ENCODE measurements around the gene TNS4.

GRCh38 chr17:40498281-40499084 is 2.9 kb downstream of the TNS4 start:
- TF ChIP-seq, protein P1, sequence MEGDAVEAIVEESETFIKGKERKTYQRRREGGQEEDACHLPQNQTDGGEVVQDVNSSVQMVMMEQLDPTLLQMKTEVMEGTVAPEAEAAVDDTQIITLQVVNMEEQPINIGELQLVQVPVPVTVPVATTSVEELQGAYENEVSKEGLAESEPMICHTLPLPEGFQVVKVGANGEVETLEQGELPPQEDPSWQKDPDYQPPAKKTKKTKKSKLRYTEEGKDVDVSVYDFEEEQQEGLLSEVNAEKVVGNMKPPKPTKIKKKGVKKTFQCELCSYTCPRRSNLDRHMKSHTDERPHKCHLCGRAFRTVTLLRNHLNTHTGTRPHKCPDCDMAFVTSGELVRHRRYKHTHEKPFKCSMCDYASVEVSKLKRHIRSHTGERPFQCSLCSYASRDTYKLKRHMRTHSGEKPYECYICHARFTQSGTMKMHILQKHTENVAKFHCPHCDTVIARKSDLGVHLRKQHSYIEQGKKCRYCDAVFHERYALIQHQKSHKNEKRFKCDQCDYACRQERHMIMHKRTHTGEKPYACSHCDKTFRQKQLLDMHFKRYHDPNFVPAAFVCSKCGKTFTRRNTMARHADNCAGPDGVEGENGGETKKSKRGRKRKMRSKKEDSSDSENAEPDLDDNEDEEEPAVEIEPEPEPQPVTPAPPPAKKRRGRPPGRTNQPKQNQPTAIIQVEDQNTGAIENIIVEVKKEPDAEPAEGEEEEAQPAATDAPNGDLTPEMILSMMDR (conservative IDR thresholded peaks at IDR 0.05; ENCODE audit: low read depth, low read length) = no peak
- TF ChIP-seq EZH2 (IDR thresholded peaks at IDR 0.05; ENCODE audit: low read length, unreplicated experiment) = no peak
